Right renal cortex interstitium (tissue), 3 donors: Measurements from ENCODE around the gene PARG. TPM values are rescaled to one million over a fixed set of nuclear protein-coding genes. Genes with fewer than 3 reads are reported as not detected.

Experiments used
- polyA plus RNA-seq, 3 donors: library from polyadenylated mRNA; unstranded; fragments of 120-200 nt; gene quantifications; one replicate each; pipeline ENCODE4 v1.2.1, GENCODE V29; 2013; ENCODE audit not compliant: insufficient read length in 3 of 3

PARG gene
- polyA plus RNA-seq, 3 donors = 34.6 to 38.5 (median 35.4) TPM

Other genes starting within 250 kb of the PARG start
- 10 to 100 TPM; 35.0 to 45.7 (median 41.4) TPM for gene OGDHL, start 179.7 kb downstream of the PARG start, polyA plus RNA-seq
- 10 to 100 TPM; 10.0 to 12.7 (median 12.0) TPM for gene TIMM23B, start within 50 bp of the PARG start, polyA plus RNA-seq
- 10 to 100 TPM; 12.1 to 15.4 (median 13.7) TPM for gene AGAP6, start 46.4 kb upstream of the PARG start, polyA plus RNA-seq
- gene WASHC2A, start 125.9 kb upstream of the PARG start, polyA plus RNA-seq = 10 to 100 TPM; 71.6 to 82.7 (median 78.4) TPM